Epithelial cell of proximal tubule (primary cell): ENCODE results near the gene TMEM171. TPM values are rescaled to one million over a fixed set of nuclear protein-coding genes. Genes with fewer than 3 reads are reported as not detected.
A peak's percentile ranks its signal among the peaks of the same experiment; 100 is the strongest.

Experiments used
- DNase-seq: peaks from one replicate; pipeline ENCODE4 v3.0.0-alpha.2; 2011; ENCODE audit warnings: low read depth
- H3K4me3 ChIP-seq: 2 replicates; pipeline ENCODE4 v1.5.1; 2011; ENCODE audit warnings: low read depth, mild to moderate bottlenecking, low read length
- total RNA-seq: library from RNA; depleted of rRNA; stranded (reverse); fragments of >200 nt; gene quantifications from 2 replicates; pipeline ENCODE4 v1.2.3, GENCODE V29; 2015
- TF ChIP-seq, protein P1 (sequence below): conservative IDR thresholded peaks from 2 replicates; pipeline ENCODE4 v1.5.1; 2012; ENCODE audit warnings: low read depth, mild to moderate bottlenecking, low read length

The TMEM171 gene
- total RNA-seq, 1 donor from 2014 or later = 10.6 TPM

- no peak for DNase-seq
- TF ChIP-seq, protein P1, sequence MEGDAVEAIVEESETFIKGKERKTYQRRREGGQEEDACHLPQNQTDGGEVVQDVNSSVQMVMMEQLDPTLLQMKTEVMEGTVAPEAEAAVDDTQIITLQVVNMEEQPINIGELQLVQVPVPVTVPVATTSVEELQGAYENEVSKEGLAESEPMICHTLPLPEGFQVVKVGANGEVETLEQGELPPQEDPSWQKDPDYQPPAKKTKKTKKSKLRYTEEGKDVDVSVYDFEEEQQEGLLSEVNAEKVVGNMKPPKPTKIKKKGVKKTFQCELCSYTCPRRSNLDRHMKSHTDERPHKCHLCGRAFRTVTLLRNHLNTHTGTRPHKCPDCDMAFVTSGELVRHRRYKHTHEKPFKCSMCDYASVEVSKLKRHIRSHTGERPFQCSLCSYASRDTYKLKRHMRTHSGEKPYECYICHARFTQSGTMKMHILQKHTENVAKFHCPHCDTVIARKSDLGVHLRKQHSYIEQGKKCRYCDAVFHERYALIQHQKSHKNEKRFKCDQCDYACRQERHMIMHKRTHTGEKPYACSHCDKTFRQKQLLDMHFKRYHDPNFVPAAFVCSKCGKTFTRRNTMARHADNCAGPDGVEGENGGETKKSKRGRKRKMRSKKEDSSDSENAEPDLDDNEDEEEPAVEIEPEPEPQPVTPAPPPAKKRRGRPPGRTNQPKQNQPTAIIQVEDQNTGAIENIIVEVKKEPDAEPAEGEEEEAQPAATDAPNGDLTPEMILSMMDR = no peak
- no peak overlapping the region for H3K4me3 ChIP-seq
These were observed 1.9 kb upstream of the TMEM171 start for GRCh38 chr5:73118391-73118973.

- TF ChIP-seq, protein P1 = peak; percentile 13
- peak; percentile 87 for DNase-seq
- peak overlapping the region; percentile 78 for H3K4me3 ChIP-seq
These were observed 771 bp upstream of the TMEM171 start for GRCh38 chr5:73119451-73120157.

DNA sequence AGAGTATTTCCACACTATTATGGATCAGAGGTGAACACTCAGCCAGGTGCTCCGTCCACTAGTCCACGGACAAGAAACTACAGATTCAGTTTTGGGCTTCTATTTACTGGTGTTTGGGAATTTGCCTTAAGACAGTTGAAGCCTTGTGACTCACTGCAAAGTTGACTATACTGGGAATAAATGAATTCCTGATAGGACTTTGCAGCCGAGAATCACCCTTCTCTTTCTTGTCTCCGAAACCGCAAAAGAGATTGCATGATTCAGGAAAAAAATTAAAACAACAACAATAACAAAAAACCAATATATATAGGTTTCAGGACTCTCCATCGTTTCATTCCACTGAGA, 716 bp downstream of the TMEM171 start:
- H3K4me3 ChIP-seq = peak overlapping the region; percentile 78
- TF ChIP-seq, protein P1 = no peak
- no peak for DNase-seq

- no peak for DNase-seq
- TF ChIP-seq, protein P1 = no peak
- H3K4me3 ChIP-seq = no peak overlapping the region
These were observed 2.8 kb downstream of the TMEM171 start for GRCh38 chr5:73122875-73123810.

DNA sequence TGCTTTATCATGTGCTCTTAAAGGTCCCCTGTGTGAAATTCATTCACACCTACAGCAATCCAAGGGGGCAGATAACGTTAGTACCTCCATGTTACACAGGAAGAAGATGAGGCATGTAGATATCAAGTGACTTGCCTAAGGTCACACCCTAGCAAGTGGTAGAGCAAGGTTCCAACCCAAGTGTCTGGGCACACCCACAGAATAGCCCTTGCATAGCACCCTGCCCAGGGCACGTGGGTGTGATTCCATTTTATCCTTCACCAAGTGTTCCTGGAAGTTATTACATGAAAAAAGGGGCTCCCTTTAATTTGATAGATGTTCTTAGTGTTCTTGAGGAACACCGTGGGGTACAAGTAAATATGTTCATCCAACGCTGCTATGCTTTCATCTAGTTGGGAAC, 4.9 kb downstream of the TMEM171 start:
- no peak overlapping the region for H3K4me3 ChIP-seq
- no peak for DNase-seq
- TF ChIP-seq, protein P1 = no peak

- no peak for DNase-seq
- no peak overlapping the region for H3K4me3 ChIP-seq
- TF ChIP-seq, protein P1 = no peak
These were observed 6.0 kb downstream of the TMEM171 start for GRCh38 chr5:73126381-73126780.
